Upper lobe of left lung (tissue), 6 donors: ENCODE measurements around the gene CDKAL1. TPM values are rescaled to one million over a fixed set of nuclear protein-coding genes. Genes with fewer than 3 reads are reported as not detected.

ENCODE experiments used
- ATAC-seq, 2 donors: fragments of 200-7000 bp; cut with Tn5 transposase; one replicate each; pipeline ENCODE4 v1.9.1; 2022; ENCODE audit warnings: mild to moderate bottlenecking in 2 of 2, moderate library complexity in 2 of 2; ENCODE audit not compliant: low FRiP score in 2 of 2
- DNase-seq, 2 donors: peaks; one replicate each; pipeline ENCODE4 v3.0.0-alpha.2; 2019 to 2020
- H3K27ac ChIP-seq, 4 donors: fragments of 200-600 bp; sonication (generic); one replicate each; pipeline ENCODE4 v1.5.1; 2016 to 2019
- H3K27me3 ChIP-seq, 4 donors: fragments of 200-600 bp; sonication (generic); one replicate each; pipeline ENCODE4 v1.5.1; 2017 to 2019
- H3K36me3 ChIP-seq, 4 donors: fragments of 200-600 bp; sonication (generic); one replicate each; pipeline ENCODE4 v1.5.1; 2016 to 2019
- H3K4me1 ChIP-seq, 4 donors: fragments of 200-600 bp; sonication (generic); one replicate each; pipeline ENCODE4 v1.5.1; 2018 to 2019
- H3K4me3 ChIP-seq, 4 donors: fragments of 200-600 bp; sonication (generic); one replicate each; pipeline ENCODE4 v1.5.1; 2017 to 2019; ENCODE audit warnings: mild to moderate bottlenecking in 2 of 4, moderate library complexity in 1 of 4
- H3K9me3 ChIP-seq, 4 donors: fragments of 200-600 bp; sonication (generic); one replicate each; pipeline ENCODE4 v1.5.1; 2018 to 2019
- CTCF ChIP-seq, 6 experiments: fragments of 450-650 bp in 4 of 6; fragments of 200-600 bp in 2 of 6; sonication (generic) in 2 of 6; IDR thresholded peaks; one replicate each; pipeline ENCODE4 v1.5.1; 2016 to 2019; ENCODE audit warnings: antibody characterized with exemption in 6 of 6
- EP300 ChIP-seq, 4 donors: sonication (generic); formaldehyde crosslinking; IDR thresholded peaks; one replicate each; pipeline ENCODE4 v1.5.1; 2017; ENCODE audit warnings: antibody characterized with exemption in 4 of 4, control low read depth in 2 of 4
- POLR2A ChIP-seq, 4 donors: fragments of 450-650 bp; IDR thresholded peaks; one replicate each; pipeline ENCODE4 v1.5.1; 2016 to 2017; ENCODE audit warnings: antibody characterized with exemption in 4 of 4, mild to moderate bottlenecking in 2 of 4
- POLR2AphosphoS5 ChIP-seq, 2 donors: sonication (generic); formaldehyde crosslinking; IDR thresholded peaks; one replicate each; pipeline ENCODE4 v1.5.1; 2017; ENCODE audit warnings: antibody characterized with exemption in 2 of 2
- WGBS, 2 donors: methylation state at CpG; one replicate each; pipeline ENCODE4 v1.1.5; 2017 to 2018; 5-methylcytosine and 5-hydroxymethylcytosine counted together
- total RNA-seq, 6 donors: library from RNA; depleted of rRNA in 4 of 6; stranded (reverse); fragments of >200 nt in 4 of 6; gene quantifications; one replicate each; pipeline versions ENCODE4 v1.1.0 to v1.2.1, GENCODE V29; 2016 to 2021
- donor health status: DM: no; HTN: no; CAD: no; lungs with moderate emphysema.
- donor health status: DM: no; HTN: yes; CAD: no; lungs with severe emphysema.

Gene CDKAL1
- total RNA-seq, 6 donors from 2014 or later = 9.4 to 22.6 (median 13.8) TPM

DNA sequence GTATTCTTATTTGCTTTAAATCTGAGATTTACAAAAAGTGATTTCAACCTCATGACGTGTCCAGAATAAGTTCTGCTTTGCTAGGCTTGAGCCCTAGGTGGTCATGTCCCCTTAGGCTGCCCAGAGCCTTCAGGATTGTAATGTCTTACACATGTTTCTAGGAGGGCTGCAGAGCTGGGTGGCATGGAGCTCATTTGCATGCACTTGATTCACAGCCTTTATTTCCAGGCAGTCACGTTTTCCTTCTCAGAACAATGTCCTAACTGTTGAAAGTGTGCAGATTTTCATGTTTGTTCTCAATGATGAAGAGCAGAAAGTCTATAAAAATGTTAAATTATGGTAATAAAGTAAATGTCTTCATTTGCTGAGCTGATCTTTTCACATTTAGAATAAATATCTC is 610.7 kb downstream of the CDKAL1 start:
- H3K4me1 ChIP-seq = no peaks in the 10 kb centered on the region
- no peaks in the 10 kb centered on the region for H3K9me3 ChIP-seq
- DNase-seq (no peak), ATAC-seq (no peak)
- H3K36me3 ChIP-seq = no peaks in the 10 kb centered on the region
- no peak for TF ChIP-seq POLR2AphosphoS5 (IDR thresholded peaks at IDR 0.05)
- no peak for TF ChIP-seq EP300 (IDR thresholded peaks at IDR 0.05)
- TF ChIP-seq CTCF (IDR thresholded peaks at IDR 0.05) = no peak
- no peak for TF ChIP-seq POLR2A (IDR thresholded peaks at IDR 0.05)
- no peak overlapping the region for H3K27ac ChIP-seq
- no peaks in the 10 kb centered on the region for H3K27me3 ChIP-seq
- 73 to 95% methylated on average over 2 of the region's 2 CpGs for WGBS, 2 donors
- H3K4me3 ChIP-seq = no peak overlapping the region

DNA sequence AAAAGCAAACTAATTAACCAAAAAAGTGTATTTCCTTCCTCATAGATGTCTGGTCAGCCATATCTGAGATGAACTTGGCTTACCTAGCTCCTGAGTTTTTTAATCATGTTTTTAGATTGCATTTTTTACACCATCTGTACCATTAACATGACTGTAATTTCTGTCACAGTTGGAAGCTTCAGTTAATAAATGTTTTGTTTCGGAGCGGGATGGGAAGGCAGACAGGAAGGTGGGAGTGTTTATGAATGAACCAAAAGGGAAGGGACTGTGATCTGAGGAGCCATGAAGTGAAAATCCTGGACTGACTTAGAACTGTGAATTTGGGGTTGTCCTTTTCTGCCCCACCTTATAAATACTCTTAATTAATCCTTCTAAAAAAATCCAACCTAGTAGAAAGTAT is 613.7 kb downstream of the CDKAL1 start:
- TF ChIP-seq CTCF (IDR thresholded peaks at IDR 0.05) (no peak), POLR2A (IDR thresholded peaks at IDR 0.05) (no peak), POLR2AphosphoS5 (IDR thresholded peaks at IDR 0.05) (no peak), EP300 (IDR thresholded peaks at IDR 0.05) (no peak)
- Histone ChIP-seq H3K27me3 (no peaks in the 10 kb centered on the region), H3K4me1 (no peaks in the 10 kb centered on the region), H3K27ac (no peak overlapping the region), H3K4me3 (no peak overlapping the region), H3K9me3 (no peaks in the 10 kb centered on the region), H3K36me3 (no peaks in the 10 kb centered on the region)
- DNase-seq (no peak), ATAC-seq (no peak)
- 68 to 70% methylated on average over 2 of the region's 2 CpGs for whole genome bisulfite sequencing, 2 donors

DNA sequence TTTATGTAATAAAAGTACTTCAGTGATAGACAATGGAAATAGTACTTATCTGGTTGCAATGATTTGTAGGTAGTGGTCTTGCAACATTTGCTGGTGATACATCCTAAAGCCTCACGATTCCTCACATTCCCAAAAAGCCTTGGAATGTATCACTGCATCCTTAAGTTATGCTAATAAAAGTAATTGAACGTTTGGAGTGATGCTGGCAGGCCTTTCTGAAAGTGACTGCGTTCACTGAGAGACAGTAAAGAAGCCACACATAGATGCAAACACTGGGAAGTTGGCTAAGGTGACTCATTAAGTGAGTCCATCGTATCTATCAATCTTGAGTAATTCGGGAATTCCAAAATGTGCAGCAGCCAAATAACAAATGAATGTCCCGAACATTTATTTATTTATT is 615.2 kb downstream of the CDKAL1 start:
- TF ChIP-seq CTCF (IDR thresholded peaks at IDR 0.05) = no peak
- no peak for TF ChIP-seq EP300 (IDR thresholded peaks at IDR 0.05)
- TF ChIP-seq POLR2AphosphoS5 (IDR thresholded peaks at IDR 0.05) = no peak
- no peak for TF ChIP-seq POLR2A (IDR thresholded peaks at IDR 0.05)
- Histone ChIP-seq H3K9me3 (no peaks in the 10 kb centered on the region), H3K4me3 (no peak overlapping the region), H3K36me3 (no peaks in the 10 kb centered on the region), H3K27me3 (no peaks in the 10 kb centered on the region), H3K4me1 (no peaks in the 10 kb centered on the region), H3K27ac (no peak overlapping the region)
- no peak for DNase-seq
- ATAC-seq = no peak
- 87 to 89% methylated on average over 6 of the region's 6 CpGs for WGBS, 2 donors

DNA sequence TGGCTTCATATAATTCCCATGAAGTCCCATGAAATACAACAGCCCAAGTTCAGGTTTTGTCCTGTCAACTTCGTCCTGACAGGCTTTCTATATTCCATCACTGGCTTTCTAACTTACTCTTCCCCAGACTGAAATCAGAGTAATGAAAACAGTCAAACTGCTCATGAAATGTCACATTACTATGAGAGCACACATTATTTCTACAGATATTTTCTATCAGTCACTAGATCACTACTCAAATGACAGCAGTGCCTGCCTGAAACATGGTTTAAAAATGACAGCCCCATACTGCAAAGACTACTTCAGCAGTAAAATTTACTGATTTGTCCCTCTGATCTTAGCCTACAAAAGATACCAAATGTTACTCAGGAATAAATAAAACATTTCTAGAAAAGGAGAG is 616.4 kb downstream of the CDKAL1 start:
- ATAC-seq (no peak), DNase-seq (no peak)
- TF ChIP-seq EP300 (IDR thresholded peaks at IDR 0.05) = no peak
- no peak for TF ChIP-seq POLR2A (IDR thresholded peaks at IDR 0.05)
- no peak for TF ChIP-seq POLR2AphosphoS5 (IDR thresholded peaks at IDR 0.05)
- no peak for TF ChIP-seq CTCF (IDR thresholded peaks at IDR 0.05)
- H3K4me3 ChIP-seq = no peak overlapping the region
- no peaks in the 10 kb centered on the region for H3K9me3 ChIP-seq
- WGBS, 2 donors = 86 to 88% methylated on average over 1 of the region's 1 CpG
- no peaks in the 10 kb centered on the region for H3K27me3 ChIP-seq
- no peaks in the 10 kb centered on the region for H3K36me3 ChIP-seq
- no peak overlapping the region for H3K27ac ChIP-seq
- H3K4me1 ChIP-seq = no peaks in the 10 kb centered on the region

DNA sequence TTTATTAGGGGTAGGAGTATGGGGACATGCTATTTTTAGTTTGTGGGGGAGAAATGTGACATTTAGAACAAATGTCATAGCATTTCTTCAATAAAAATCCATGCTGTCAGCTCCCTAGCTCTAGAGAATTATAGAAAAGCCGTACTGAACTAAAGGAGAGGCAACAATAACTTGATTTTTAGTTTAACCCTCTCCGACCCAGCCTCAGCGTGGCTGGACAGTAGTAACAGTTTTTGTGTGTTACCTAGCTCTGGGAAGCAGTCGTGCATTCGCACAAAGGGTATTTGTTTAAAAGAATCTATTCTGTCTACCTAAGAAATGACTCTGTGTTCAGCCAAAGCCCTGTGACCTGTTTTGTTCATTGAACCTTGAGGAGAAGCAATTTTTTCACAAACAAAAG is 616.9 kb downstream of the CDKAL1 start:
- Histone ChIP-seq H3K4me1 (no peaks in the 10 kb centered on the region), H3K27me3 (no peaks in the 10 kb centered on the region), H3K4me3 (no peak overlapping the region), H3K27ac (no peak overlapping the region), H3K9me3 (no peaks in the 10 kb centered on the region), H3K36me3 (no peaks in the 10 kb centered on the region)
- ATAC-seq = no peak
- DNase-seq = no peak
- 81 to 87% methylated on average over 5 of the region's 5 CpGs for WGBS, 2 donors
- TF ChIP-seq POLR2A (IDR thresholded peaks at IDR 0.05) (no peak), POLR2AphosphoS5 (IDR thresholded peaks at IDR 0.05) (no peak), CTCF (IDR thresholded peaks at IDR 0.05) (no peak), EP300 (IDR thresholded peaks at IDR 0.05) (no peak)
